ENCODE data around the gene GVQW3. TPM values are rescaled to one million over a fixed set of nuclear protein-coding genes. Genes with fewer than 3 reads are reported as not detected.

GVQW3 gene
- total and polyA plus RNA-seq, 2 of the 13 experiments (the other 11 are each of a cell fraction or from before 2014, with no cell fraction given), result 5.0 to 5.6 TPM

DNA sequence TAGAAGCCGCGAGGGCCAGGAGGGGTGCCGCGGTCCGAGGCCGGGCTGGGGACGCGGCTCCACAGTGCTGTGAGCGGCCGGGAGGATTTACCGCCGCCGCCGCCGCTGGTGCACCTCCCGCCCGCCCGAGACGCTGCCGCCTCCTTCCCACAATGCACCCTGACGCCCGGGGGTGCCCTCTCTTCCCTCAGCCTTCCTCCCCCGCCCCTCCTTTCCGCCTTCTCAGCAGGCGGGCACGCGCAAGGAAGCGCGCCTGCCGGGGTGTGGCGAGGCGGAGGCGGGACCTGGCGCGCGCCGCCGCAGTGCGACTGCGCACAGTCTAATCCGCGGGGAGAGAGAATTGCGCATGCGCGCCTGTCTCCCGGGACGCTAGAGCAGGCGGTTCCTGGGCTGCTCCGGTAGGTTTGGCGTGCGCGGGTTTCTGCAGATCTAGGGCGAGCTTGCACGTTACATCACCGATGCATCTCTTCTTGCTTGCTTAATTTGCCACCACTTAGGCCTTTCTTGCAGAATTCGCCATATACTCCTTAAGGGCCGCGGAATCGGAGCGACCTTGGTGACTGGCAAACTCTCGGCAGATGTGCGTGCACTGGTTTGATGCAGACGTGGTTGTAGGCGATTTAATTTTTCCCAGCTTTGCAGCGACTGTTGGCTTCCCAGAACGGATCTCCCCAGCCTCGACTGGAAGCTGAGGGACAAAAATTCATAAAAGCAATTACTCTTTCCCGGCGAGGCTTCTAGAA, at the start of gene GVQW3, which contains the start of gene THAP12 (continued):
- TF ChIP-seq, protein P1, sequence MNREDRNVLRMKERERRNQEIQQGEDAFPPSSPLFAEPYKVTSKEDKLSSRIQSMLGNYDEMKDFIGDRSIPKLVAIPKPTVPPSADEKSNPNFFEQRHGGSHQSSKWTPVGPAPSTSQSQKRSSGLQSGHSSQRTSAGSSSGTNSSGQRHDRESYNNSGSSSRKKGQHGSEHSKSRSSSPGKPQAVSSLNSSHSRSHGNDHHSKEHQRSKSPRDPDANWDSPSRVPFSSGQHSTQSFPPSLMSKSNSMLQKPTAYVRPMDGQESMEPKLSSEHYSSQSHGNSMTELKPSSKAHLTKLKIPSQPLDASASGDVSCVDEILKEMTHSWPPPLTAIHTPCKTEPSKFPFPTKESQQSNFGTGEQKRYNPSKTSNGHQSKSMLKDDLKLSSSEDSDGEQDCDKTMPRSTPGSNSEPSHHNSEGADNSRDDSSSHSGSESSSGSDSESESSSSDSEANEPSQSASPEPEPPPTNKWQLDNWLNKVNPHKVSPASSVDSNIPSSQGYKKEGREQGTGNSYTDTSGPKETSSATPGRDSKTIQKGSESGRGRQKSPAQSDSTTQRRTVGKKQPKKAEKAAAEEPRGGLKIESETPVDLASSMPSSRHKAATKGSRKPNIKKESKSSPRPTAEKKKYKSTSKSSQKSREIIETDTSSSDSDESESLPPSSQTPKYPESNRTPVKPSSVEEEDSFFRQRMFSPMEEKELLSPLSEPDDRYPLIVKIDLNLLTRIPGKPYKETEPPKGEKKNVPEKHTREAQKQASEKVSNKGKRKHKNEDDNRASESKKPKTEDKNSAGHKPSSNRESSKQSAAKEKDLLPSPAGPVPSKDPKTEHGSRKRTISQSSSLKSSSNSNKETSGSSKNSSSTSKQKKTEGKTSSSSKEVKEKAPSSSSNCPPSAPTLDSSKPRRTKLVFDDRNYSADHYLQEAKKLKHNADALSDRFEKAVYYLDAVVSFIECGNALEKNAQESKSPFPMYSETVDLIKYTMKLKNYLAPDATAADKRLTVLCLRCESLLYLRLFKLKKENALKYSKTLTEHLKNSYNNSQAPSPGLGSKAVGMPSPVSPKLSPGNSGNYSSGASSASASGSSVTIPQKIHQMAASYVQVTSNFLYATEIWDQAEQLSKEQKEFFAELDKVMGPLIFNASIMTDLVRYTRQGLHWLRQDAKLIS (CRISPR knock-in tag; IDR thresholded peaks at IDR 0.05), result no peak
- TF ChIP-seq ZNF446 (CRISPR knock-in tag; IDR thresholded peaks at IDR 0.05) (0 out of 2 replicates have a peak, but pooled peaks have one; percentile 75), DMAP1 (CRISPR knock-in tag; IDR thresholded peaks at IDR 0.05) (peak; percentile 70; the same call in 1 of the 2 replicates), NCOA2 (CRISPR knock-in tag; IDR thresholded peaks at IDR 0.05) (peak; percentile 14; the same call in 1 of the 2 replicates), SCMH1 (CRISPR knock-in tag; IDR thresholded peaks at IDR 0.05; ENCODE audit: borderline replicate concordance) (no peak), IKZF4 (CRISPR knock-in tag; IDR thresholded peaks at IDR 0.05; ENCODE audit: borderline replicate concordance, low read depth, not compliant biosample characterization) (no peak), ZNF44 (CRISPR knock-in tag; IDR thresholded peaks at IDR 0.05) (0 out of 2 replicates have a peak, but pooled peaks have one; percentile 61), NKX3-1 (CRISPR knock-in tag; IDR thresholded peaks at IDR 0.05) (0 out of 2 replicates have a peak, but pooled peaks have one; percentile 29), ZNF709 (CRISPR knock-in tag; IDR thresholded peaks at IDR 0.05) (0 out of 2 replicates have a peak, but pooled peaks have one; percentile 52), ZSCAN31 (CRISPR knock-in tag; IDR thresholded peaks at IDR 0.05; ENCODE audit: low read depth) (peak; percentile 44; the same call in 1 of the 2 replicates), CENPT (CRISPR knock-in tag; IDR thresholded peaks at IDR 0.05; ENCODE audit: low read depth) (no peak), ZBTB8A (CRISPR knock-in tag; IDR thresholded peaks at IDR 0.05; ENCODE audit: borderline replicate concordance, low read depth) (no peak), ZNF496 (CRISPR knock-in tag; IDR thresholded peaks at IDR 0.05; ENCODE audit: insufficient replicate concordance) (no peak), SRY (CRISPR knock-in tag; IDR thresholded peaks at IDR 0.05) (0 out of 2 replicates have a peak, but pooled peaks have one; percentile 52), HDAC6 (IDR thresholded peaks at IDR 0.05; ENCODE audit: low read depth, low read length) (no peak)
- TF ChIP-seq, protein P2, sequence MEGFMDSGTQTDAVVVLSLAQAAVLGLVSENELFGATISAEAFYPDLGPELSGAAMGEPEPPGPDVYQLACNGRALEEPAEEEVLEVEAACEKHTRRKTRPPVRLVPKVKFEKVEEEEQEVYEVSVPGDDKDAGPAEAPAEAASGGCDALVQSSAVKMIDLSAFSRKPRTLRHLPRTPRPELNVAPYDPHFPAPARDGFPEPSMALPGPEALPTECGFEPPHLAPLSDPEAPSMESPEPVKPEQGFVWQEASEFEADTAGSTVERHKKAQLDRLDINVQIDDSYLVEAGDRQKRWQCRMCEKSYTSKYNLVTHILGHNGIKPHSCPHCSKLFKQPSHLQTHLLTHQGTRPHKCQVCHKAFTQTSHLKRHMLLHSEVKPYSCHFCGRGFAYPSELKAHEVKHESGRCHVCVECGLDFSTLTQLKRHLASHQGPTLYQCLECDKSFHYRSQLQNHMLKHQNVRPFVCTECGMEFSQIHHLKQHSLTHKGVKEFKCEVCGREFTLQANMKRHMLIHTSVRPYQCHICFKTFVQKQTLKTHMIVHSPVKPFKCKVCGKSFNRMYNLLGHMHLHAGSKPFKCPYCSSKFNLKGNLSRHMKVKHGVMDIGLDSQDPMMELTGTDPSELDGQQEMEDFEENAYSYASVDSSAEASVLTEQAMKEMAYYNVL (CRISPR knock-in tag; IDR thresholded peaks at IDR 0.05; ENCODE audit: borderline replicate concordance), result no peak
- TF ChIP-seq, protein P3, sequence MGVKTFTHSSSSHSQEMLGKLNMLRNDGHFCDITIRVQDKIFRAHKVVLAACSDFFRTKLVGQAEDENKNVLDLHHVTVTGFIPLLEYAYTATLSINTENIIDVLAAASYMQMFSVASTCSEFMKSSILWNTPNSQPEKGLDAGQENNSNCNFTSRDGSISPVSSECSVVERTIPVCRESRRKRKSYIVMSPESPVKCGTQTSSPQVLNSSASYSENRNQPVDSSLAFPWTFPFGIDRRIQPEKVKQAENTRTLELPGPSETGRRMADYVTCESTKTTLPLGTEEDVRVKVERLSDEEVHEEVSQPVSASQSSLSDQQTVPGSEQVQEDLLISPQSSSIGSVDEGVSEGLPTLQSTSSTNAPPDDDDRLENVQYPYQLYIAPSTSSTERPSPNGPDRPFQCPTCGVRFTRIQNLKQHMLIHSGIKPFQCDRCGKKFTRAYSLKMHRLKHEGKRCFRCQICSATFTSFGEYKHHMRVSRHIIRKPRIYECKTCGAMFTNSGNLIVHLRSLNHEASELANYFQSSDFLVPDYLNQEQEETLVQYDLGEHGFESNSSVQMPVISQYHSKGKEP (CRISPR knock-in tag; IDR thresholded peaks at IDR 0.05), result no peak
- TF ChIP-seq, protein P4, sequence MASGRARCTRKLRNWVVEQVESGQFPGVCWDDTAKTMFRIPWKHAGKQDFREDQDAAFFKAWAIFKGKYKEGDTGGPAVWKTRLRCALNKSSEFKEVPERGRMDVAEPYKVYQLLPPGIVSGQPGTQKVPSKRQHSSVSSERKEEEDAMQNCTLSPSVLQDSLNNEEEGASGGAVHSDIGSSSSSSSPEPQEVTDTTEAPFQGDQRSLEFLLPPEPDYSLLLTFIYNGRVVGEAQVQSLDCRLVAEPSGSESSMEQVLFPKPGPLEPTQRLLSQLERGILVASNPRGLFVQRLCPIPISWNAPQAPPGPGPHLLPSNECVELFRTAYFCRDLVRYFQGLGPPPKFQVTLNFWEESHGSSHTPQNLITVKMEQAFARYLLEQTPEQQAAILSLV (CRISPR knock-in tag; IDR thresholded peaks at IDR 0.05; ENCODE audit: borderline replicate concordance), result peak; percentile 87; the same call in 1 of the 2 replicates
- TF ChIP-seq, protein P5, sequence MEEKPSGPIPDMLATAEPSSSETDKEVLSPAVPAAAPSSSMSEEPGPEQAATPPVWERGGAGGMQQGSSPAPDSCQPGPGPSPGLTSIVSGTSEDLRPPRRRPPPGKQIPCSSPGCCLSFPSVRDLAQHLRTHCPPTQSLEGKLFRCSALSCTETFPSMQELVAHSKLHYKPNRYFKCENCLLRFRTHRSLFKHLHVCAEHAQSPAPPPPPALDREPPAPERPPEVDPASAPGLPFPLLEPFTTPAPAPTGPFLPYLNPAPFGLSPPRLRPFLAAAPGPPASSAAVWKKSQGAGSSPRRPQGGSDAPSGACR (CRISPR knock-in tag; IDR thresholded peaks at IDR 0.05), result 0 out of 2 replicates have a peak, but pooled peaks have one; percentile 39
